HG03432 (cell line): ENCODE data around the gene ACOT11.

Experiments
- ATAC-seq: cut with Tn5 transposase; IDR thresholded peaks from one replicate; pipeline ENCODE4 v1.9.1; 2021; ENCODE audit warnings: mild to moderate bottlenecking, moderate library complexity; ENCODE audit not compliant: unreplicated experiment

The ACOT11 gene

GRCh38 chr1:54559771-54560231 is 11.8 kb downstream of the ACOT11 start:
- no peak for ATAC-seq

GRCh38 chr1:54564312-54565112 is 16.5 kb downstream of the ACOT11 start:
- no peak for ATAC-seq

- no peak for ATAC-seq
Observed at GRCh38 chr1:54565113-54565501, 17.1 kb downstream of the ACOT11 start.

DNA sequence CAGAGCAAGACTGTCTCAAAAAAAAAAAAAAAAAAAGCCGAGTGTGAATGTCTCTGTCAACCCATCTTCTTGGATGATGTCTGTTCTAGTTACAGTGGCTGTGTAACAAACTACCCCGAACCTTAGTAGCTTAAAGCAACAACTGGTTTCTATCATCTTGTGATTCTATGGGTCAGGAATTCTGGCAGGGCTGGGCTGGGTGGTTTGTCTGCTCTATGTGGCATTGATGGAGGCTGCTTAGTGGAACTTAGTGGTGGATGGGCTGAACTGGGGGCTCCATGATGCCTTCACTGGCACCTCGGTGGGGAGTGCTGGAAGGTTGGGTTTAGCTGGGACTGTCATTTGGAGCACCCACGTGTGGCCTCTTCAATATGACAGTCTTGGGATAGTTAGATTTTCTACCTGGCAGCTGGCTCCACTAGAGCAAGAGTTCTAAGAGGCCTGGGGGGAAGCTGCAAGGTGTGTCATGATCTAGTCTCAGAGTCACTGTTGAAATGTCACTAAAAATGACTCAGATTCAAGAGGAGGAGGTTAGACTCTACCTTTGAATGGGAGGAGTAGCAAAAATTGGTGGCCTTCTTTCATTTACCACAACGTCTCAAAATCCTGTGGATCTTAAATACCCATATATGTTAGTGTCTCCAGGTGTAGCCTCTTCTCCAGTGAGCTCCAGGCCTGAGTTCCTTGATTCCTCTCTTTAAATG is 18.6 kb downstream of the ACOT11 start:
- no peak for ATAC-seq

DNA sequence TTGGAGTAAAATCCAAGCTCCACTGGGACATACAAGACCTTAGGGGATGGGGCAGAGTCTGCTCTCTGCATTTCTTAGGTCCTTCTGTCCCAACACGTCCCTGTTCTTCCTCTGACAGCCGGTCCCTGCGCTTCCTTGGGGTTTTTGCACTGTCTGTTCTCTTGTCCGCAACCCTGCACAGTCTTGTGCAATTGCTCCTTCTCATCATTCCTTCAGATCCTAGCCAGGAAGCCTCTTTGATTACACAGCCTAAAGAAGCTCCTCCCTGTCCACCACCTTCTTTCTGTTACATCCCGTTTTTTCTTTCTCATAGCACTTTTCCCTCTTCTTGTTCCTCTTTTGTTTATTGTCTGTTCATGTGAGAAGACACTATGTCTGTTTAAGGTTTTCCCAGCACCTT is 19.9 kb downstream of the ACOT11 start:
- no peak for ATAC-seq

DNA sequence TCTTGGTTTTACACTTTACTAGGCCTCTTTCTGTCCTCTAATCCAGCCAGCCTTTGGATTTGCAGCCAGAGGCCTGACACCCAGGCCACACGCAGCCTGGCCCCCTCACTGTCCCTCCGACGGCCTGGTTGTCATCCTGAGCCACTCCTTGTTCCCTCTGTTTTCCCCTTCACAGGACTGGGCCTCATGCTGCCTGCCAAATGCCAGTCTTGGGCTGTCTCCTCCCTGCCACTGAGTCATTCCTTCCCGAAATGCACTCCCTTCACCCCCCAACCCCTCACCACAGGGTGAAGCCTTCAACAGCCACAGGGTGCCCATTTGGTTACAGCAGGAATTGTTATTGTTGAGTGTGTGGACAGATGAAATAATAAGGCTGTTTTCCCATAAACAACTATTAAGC is 21.3 kb downstream of the ACOT11 start:
- ATAC-seq: no peak

GRCh38 chr1:54570161-54570560 is 22.1 kb downstream of the ACOT11 start:
- no peak for ATAC-seq

- ATAC-seq: no peak
Observed at GRCh38 chr1:54571326-54571725, 23.3 kb downstream of the ACOT11 start.

GRCh38 chr1:54571803-54572541 is 23.9 kb downstream of the ACOT11 start:
- no peak for ATAC-seq

DNA sequence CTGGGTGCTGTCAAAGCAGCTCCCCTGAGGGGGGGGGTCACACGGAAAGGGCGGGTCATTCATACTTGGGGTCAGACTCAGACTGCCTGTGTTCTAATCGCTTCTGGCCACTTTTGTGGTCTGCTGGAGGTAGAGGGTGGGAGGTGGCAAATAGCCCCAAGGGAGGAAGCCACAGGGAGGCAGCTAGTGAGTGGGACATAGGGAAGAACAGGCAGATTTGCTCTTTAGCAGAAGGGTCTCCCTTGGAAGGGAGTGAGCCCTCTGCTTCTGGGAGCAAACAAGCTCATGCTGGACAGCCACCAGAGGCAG is 24.5 kb downstream of the ACOT11 start:
- ATAC-seq: no peak

- no peak for ATAC-seq
Observed at GRCh38 chr1:54574158-54574778, 26.2 kb downstream of the ACOT11 start.

DNA sequence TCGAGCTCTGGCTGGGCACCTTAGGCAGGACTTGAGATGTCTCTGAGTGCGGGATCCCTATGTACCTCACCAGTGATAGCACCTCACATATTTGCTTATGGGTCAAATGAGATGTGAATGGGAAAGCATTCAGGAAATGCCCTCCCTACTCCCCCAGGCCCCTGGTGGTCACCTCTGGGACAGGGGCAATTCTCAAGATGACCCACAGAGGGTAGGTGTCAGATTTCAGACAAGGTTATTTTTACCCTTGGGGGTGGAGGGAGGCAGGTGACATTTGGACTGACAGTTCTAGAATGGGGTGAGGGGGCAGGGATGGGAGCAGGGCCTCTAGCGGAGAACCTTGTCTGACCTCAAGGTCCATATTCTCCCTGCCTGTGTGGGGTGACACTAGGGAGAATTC is 27.1 kb downstream of the ACOT11 start:
- no peak for ATAC-seq

DNA sequence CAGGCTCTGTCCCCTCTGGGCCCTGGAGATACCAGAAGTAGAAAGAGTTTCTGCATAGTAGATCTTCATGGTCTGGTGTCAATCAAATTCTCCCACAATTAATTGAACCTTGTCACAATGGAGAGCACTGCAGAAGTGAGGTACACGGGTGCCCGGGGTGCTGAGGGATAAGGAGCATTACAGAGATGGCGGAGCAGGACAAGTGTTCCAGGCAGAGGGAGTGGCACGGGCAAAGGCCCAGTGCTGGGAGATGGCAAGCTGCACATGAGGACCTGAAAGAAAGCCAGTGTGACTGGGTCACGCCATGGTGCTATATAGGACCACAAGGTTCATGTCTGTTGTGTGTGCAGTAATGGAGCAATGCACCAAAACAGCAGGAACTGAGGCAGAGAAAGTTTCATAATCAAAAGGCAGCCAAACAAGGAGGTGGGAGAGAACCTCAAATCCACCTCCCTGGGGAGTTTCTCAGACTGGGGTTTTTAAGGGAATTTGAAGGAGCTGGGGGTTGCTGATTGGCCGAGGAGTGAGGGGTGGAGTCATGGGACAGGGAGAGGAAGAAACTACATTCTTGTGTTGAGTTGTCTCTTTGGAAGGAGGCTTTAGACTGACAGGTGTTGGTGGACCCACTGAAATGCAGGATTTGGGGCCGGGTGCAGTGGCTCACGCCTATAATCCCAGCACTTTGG is 27.7 kb downstream of the ACOT11 start:
- no peak for ATAC-seq

DNA sequence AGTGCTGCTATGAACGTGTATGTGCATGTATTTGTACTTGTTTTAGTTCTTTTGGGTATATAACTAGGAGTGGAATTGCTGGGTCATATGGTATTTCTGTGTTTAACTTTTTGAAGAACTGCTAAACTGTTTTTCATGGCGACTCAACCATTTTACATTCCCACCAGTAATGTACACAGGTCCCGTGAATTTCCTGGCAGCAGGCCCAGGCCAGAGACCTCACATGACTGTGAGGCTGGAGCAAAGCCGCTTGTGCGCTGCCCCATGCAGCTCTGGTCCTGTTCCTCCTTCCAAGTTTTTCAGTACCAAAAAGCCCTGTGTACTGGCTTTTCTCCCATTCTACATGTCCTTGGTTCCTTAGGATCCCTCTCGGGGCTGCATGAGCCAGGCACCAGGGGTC is 29.6 kb downstream of the ACOT11 start:
- no peak for ATAC-seq

DNA sequence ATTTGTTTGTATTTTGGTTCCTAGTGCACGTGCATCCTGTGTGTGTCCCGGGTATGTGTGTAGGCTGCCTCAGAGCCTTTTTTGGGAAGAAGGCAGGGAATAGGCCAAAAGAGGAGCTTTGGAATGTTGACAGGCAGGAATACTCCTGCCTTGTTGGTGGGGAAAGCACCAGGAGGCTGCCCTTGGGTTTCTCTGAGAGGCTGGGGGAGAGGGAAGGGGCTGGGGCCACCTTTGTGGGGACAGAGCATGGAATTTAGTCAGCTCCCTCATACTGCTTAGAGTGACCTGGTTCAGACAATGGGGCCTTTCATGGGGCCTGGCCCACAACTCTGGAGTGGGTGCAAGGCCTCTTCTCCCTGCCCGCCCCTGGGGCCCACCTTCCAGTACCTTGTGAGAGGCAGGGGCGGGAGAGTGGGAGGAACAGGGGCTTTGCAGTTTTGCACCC is 31.3 kb downstream of the ACOT11 start:
- ATAC-seq: no peak

DNA sequence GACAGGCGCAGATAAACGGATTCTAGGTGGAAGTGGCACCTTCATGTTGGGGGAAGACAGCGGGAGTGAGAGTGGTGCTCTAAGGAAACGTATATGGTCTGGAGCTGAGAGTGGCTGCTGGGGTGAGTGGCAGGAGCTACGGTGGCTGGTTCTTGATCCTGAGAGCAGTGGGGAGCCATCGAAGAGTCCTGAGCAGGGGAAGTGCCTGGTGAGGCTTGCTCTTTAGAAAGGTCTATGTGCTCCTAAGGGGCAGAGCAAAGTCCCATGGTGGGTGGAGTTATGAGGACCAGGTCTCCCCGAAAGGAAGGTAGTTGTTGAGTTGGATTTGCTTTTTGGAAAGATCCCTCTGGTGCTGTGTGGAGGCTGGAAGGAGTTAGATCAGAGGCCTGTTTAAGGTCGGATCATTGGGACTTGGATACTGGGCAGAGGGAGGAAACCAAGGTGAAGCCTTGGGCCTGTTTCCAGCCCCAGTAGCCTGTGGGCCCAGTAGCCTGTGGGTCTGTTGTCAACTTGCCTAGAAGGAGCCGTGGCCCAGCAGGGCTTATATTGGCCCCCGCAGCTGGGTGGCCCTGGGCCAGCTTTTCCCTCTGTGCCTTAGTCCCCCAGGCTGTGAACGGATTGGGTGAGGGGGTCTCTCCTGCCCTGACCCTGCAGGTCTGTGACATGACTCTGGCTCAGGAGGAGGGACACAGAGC is 33.0 kb downstream of the ACOT11 start:
- ATAC-seq: no peak

- no peak for ATAC-seq
Observed at GRCh38 chr1:54581621-54582035, 33.6 kb downstream of the ACOT11 start.

- ATAC-seq: no peak
Observed at GRCh38 chr1:54582566-54583306, 34.7 kb downstream of the ACOT11 start.

DNA sequence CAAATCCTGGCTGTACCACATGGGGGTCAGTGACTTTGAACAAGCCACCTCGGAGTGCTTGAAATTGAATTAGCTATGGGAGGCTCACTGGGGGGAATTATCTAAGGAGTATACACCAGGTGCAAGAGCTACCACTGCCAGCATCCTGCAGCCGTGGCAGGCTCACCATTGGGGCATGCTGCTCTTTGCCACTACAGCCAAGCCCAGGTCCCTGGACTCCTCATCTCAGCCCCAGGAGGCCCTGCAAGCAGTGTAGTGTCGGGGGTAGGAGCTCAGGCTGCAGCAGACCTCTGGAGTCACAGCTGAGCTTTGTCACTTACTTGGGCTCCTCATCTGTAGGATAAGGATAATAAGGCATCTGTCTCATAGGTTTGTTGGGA is 35.3 kb downstream of the ACOT11 start:
- ATAC-seq: no peak

DNA sequence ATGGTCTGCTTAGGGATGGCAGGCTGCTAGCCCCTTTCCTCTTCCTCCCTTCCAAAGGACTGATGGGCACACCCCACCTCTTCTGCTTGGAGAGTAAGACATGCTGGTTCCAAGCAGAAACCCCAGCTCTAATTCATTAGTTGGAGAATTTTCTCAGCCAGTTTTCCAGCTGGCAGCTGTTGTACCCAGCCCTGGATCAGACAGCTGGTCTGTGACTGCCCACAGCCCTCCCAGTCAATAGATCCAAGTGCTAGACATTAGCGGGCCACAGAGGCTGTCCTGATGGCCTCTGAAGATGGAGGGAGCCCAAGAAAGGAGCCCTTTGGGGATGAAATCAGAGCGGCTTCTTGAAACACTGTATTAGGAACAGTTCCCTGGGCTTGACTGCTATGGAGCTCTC is 35.8 kb downstream of the ACOT11 start:
- ATAC-seq: no peak
